H1 (cell line): ENCODE measurements around the gene WDFY4. TPM values are rescaled to one million over a fixed set of nuclear protein-coding genes. Genes with fewer than 3 reads are reported as not detected.

Experiments
- polyA plus RNA-seq, 7 experiments: library from polyadenylated mRNA; depleted of rRNA in 3 of 7; stranded (reverse) in 5 of 7; unstranded in 2 of 7; fragments of >200 nt in 5 of 7; fragments of 200-250 nt in 2 of 7; gene quantifications; 1 replicate in 5 of 7; 2 replicates in 1 of 7; 4 replicates in 1 of 7; pipeline versions ENCODE4 v1.2.1 to v1.2.3, GENCODE V29; 2011 to 2013; ENCODE audit warnings: missing spikeins in 2 of 7, mixed read lengths in 2 of 7
- total RNA-seq: library from RNA; stranded (reverse); fragmentation: NEBNext Ultra II Directional; extraction: Animal tissue kit (Norgen Biotek cat#: 25700); gene quantifications from 2 replicates; pipeline ENCODE4 v1.2.1, GENCODE V29; 2021
- TF ChIP-seq, protein P1 (sequence below): IDR thresholded peaks from 2 replicates; pipeline ENCODE4 v1.6.1; 2012; ENCODE audit warnings: inconsistent platforms

The WDFY4 gene
- total and polyA plus RNA-seq, 2 of the 8 experiments (the other 6 are each of a cell fraction or from before 2014, with no cell fraction given), result not detected

DNA sequence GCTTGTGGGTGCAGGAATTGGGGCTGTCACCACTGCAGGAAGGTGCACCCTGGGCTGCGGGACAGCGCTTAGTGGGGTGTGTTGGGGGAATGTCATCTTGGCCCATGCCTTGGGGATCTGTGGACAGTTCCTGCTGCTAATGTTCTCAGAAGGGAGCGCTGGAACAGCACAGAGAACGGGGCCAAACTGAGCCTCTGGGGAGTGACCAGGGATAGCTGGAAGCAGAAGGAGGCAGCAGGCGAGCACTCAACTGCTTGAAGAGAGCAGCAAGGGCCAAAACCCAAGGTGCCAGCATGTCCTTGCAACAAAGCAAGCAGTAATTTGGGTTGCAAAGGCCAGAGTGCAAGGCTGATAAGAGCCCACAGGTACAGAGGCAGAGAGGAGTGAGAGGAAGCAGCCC, 31.3 kb upstream of the WDFY4 start (continued):
- TF ChIP-seq, protein P1, sequence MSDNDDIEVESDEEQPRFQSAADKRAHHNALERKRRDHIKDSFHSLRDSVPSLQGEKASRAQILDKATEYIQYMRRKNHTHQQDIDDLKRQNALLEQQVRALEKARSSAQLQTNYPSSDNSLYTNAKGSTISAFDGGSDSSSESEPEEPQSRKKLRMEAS, result no peak
